GM13977 (cell line): ENCODE results near the gene THOC7.

ENCODE experiments used
- DNase-seq: peaks from one replicate; pipeline ENCODE4 v3.0.0; 2012; ENCODE audit warnings: low spot score
- in situ Hi-C: fragments of 300-500 bp; cut with MboI; formaldehyde crosslinking; loops from one replicate; pipeline ENCODE4 v1.12.0; 2022; ENCODE audit warnings: low sequenced_read_pairs, low pct_unique_long_range_greater_than_20kb, mixed read lengths, inconsistent platforms; ENCODE audit not compliant: unreplicated experiment
- TF ChIP-seq, protein P1 (sequence below): IDR thresholded peaks from 2 replicates; pipeline ENCODE4 v1.5.1; 2012; ENCODE audit warnings: mild to moderate bottlenecking, control low read depth; ENCODE audit not compliant: insufficient read depth; ENCODE audit errors: extremely low read depth, missing control alignments

THOC7 gene

GRCh38 chr3:63808633-63809032, 55.0 kb downstream of the THOC7 start:
- DNase-seq, result no peak
- in situ Hi-C loops, result no loop called here
- TF ChIP-seq, protein P1, sequence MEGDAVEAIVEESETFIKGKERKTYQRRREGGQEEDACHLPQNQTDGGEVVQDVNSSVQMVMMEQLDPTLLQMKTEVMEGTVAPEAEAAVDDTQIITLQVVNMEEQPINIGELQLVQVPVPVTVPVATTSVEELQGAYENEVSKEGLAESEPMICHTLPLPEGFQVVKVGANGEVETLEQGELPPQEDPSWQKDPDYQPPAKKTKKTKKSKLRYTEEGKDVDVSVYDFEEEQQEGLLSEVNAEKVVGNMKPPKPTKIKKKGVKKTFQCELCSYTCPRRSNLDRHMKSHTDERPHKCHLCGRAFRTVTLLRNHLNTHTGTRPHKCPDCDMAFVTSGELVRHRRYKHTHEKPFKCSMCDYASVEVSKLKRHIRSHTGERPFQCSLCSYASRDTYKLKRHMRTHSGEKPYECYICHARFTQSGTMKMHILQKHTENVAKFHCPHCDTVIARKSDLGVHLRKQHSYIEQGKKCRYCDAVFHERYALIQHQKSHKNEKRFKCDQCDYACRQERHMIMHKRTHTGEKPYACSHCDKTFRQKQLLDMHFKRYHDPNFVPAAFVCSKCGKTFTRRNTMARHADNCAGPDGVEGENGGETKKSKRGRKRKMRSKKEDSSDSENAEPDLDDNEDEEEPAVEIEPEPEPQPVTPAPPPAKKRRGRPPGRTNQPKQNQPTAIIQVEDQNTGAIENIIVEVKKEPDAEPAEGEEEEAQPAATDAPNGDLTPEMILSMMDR, result no peak

- in situ Hi-C loops, result no loop called here
- no peak for DNase-seq
- TF ChIP-seq, protein P1, result no peak
These were observed 55.5 kb downstream of the THOC7 start for GRCh38 chr3:63807961-63808565.

DNA sequence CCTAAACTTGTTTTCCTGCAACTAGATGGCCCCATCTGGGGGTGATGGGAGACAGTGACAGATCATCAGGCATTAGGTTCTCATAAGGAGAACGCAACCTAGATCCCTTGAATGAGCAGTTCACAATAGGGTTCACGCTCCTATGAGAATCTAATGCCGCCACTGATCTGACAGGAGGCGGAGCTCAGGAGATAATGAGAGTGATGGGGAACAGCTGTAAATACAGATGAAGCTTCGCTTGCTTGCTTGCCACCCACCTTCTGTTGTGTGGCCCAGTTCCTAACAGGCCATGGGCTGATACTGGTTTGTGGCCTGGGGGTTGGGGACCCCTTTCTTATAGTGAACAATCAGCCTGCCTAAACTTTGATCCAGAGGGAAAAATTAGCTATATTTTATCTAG, 59.7 kb downstream of the THOC7 start:
- TF ChIP-seq, protein P1, result no peak
- in situ Hi-C loops, result no loop called here
- DNase-seq, result no peak

GRCh38 chr3:63800097-63800496, 63.5 kb downstream of the THOC7 start:
- in situ Hi-C loops, result no loop called here
- TF ChIP-seq, protein P1, result no peak

DNA sequence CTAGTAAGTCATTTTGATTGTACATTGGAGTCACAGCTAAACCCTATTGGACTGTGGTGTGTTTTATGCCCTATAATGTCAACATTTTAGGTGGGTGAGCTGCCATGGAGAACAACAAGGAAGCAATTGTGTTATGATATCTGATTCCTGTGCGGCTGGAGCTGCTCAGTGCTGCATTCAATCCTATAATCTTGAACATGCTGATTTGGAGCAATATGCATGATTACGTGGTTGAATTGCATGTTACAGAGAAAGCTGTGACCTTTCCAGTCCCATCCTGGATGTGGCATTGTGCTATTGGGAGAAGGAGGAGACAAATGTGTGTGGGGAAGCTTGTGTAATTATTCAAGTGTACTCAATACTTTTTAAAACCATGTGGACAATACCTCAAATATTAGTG, 64.7 kb downstream of the THOC7 start:
- in situ Hi-C loops, result no loop called here
- DNase-seq, result no peak
- TF ChIP-seq, protein P1, result no peak

More at GRCh38 chr3:63800097-63800496, 63.5 kb downstream of the THOC7 start:
- no peak for DNase-seq

DNA sequence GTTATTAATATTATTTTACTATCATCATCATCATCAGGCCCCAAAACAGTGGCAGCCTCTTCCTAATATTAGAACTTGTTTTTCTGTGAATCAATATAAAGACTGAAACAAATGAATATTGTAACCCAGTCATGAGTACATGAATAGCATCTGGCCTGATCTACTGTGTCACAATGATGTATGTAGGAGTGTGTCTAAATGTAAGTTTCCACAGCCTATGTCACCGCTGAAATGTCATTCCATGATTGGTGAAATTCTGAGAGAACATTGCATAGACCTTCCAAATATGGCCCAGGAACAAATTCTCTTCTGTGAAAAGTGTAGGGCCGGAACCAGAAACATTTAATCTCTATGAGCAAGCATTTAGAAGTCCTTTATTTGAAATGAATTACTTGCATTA, 65.1 kb downstream of the THOC7 start:
- no peak for DNase-seq
- TF ChIP-seq, protein P1, result no peak
- in situ Hi-C loops, result no loop called here
